MM.1S (cell line): ENCODE results near the gene ETV6.

Experiments used
- DNase-seq: peaks from one replicate; pipeline ENCODE4 v3.0.0-alpha.2; 2015
- H2AFZ ChIP-seq: fragments of 300-600 bp; sonication (generic); 2 replicates; pipeline ENCODE4 v1.6.0; 2016; ENCODE audit warnings: antibody characterized with exemption, low read length
- H3F3A ChIP-seq: fragments of 300-600 bp; sonication (generic); 2 replicates; pipeline ENCODE4 v1.6.1; 2016; ENCODE audit warnings: mild to moderate bottlenecking, antibody characterized with exemption, low read length, moderate library complexity, mixed read lengths; ENCODE audit not compliant: insufficient read depth
- H3K27ac ChIP-seq: fragments of 300-600 bp; sonication (generic); 2 replicates; pipeline ENCODE4 v1.5.1; 2016; ENCODE audit warnings: mild to moderate bottlenecking, low read length
- H3K27me3 ChIP-seq: fragments of 300-600 bp; sonication (generic); replicated peaks from 2 replicates; pipeline ENCODE4 v1.6.0; 2016; ENCODE audit warnings: low read length; ENCODE audit not compliant: insufficient read depth
- H3K36me3 ChIP-seq: fragments of 300-600 bp; sonication (generic); replicated peaks from 2 replicates; pipeline ENCODE4 v1.6.1; 2016; ENCODE audit warnings: mild to moderate bottlenecking, low read length, mixed read lengths; ENCODE audit not compliant: insufficient read depth
- H3K4me1 ChIP-seq: fragments of 300-600 bp; sonication (generic); 2 replicates; pipeline ENCODE4 v1.6.1; 2016; ENCODE audit warnings: low read length, mixed read lengths
- H3K4me2 ChIP-seq: fragments of 300-600 bp; sonication (generic); 2 replicates; pipeline ENCODE4 v1.6.0; 2016; ENCODE audit warnings: low read depth, low read length
- H3K4me3 ChIP-seq: fragments of 300-600 bp; sonication (generic); 2 replicates; pipeline ENCODE4 v1.5.1; 2016; ENCODE audit warnings: low read length, mixed read lengths
- H3K79me2 ChIP-seq: fragments of 300-600 bp; sonication (generic); 2 replicates; pipeline ENCODE4 v1.6.1; 2016; ENCODE audit warnings: mixed run types, low read length, mixed read lengths
- H3K9ac ChIP-seq: fragments of 300-600 bp; sonication (generic); 2 replicates; pipeline ENCODE4 v1.6.1; 2016; ENCODE audit warnings: low read length, mixed read lengths
- H3K9me2 ChIP-seq: fragments of 300-600 bp; sonication (generic); replicated peaks from 2 replicates; pipeline ENCODE4 v1.6.1; 2016; ENCODE audit warnings: mild to moderate bottlenecking, low read length, mixed read lengths; ENCODE audit not compliant: insufficient read depth
- H3K9me3 ChIP-seq: fragments of 300-600 bp; sonication (generic); replicated peaks from 2 replicates; pipeline ENCODE4 v1.6.1; 2016; ENCODE audit warnings: mild to moderate bottlenecking, low read length, mixed read lengths; ENCODE audit not compliant: insufficient read depth
- H4K20me1 ChIP-seq: fragments of 300-600 bp; sonication (generic); 2 replicates; pipeline ENCODE4 v1.6.1; 2016; ENCODE audit warnings: mild to moderate bottlenecking, low read length, moderate library complexity, mixed read lengths; ENCODE audit not compliant: insufficient read depth
- CTCF ChIP-seq: fragments of 300-600 bp; sonication (generic); IDR thresholded peaks from 2 replicates; pipeline ENCODE4 v1.5.1; 2016; ENCODE audit warnings: antibody characterized with exemption, low read length, mixed read lengths
- EZH2 ChIP-seq: fragments of 300-600 bp; sonication (generic); optimal IDR thresholded peaks from 2 replicates; pipeline ENCODE3; 2017; ENCODE audit warnings: low read depth, mild to moderate bottlenecking, antibody characterized with exemption, low read length, mixed read lengths
- EZH2phosphoT487 ChIP-seq: fragments of 300-600 bp; sonication (generic); IDR thresholded peaks from 2 replicates; pipeline ENCODE4 v1.6.1; 2018; ENCODE audit warnings: antibody characterized with exemption, low read length

Gene ETV6

GRCh38 chr12:11756523-11756922, 107.0 kb downstream of the ETV6 start:
- Histone ChIP-seq H3F3A (peaks cover 29% of the 10 kb centered on the region), H4K20me1 (no peaks in the 10 kb centered on the region), H3K9me2 (no peaks in the 10 kb centered on the region), H3K9me3 (no peaks in the 10 kb centered on the region), H3K79me2 (peaks cover 16% of the 10 kb centered on the region), H2AFZ (no peak overlapping the region), H3K4me3 (no peak overlapping the region), H3K4me1 (peaks cover 70% of the 10 kb centered on the region), H3K9ac (no peak overlapping the region), H3K4me2 (no peak overlapping the region), H3K27me3 (no peaks in the 10 kb centered on the region), H3K36me3 (no peaks in the 10 kb centered on the region), H3K27ac (no peak overlapping the region)
- TF ChIP-seq EZH2phosphoT487 (no peak), EZH2 (no peak), CTCF (no peak)
- no peak for DNase-seq

- peak overlapping the region; percentile 80; the same call in 1 of the 2 replicates for H3K27ac ChIP-seq
- peaks cover 70% of the 10 kb centered on the region for H3K4me1 ChIP-seq
- peak overlapping the region; percentile 34; the same call in 1 of the 2 replicates for H3K4me2 ChIP-seq
- H3K36me3 ChIP-seq: no peaks in the 10 kb centered on the region
- H3F3A ChIP-seq: peaks cover 25% of the 10 kb centered on the region
- no peaks in the 10 kb centered on the region for H3K9me3 ChIP-seq
- no peaks in the 10 kb centered on the region for H3K9me2 ChIP-seq
- DNase-seq: no peak
- TF ChIP-seq EZH2phosphoT487 (no peak), CTCF (no peak), EZH2 (no peak)
- H3K27me3 ChIP-seq: no peaks in the 10 kb centered on the region
- H2AFZ ChIP-seq: no peak overlapping the region
- no peaks in the 10 kb centered on the region for H4K20me1 ChIP-seq
- no peak overlapping the region for H3K9ac ChIP-seq
- peaks cover 10% of the 10 kb centered on the region for H3K79me2 ChIP-seq
- no peak overlapping the region for H3K4me3 ChIP-seq
Measured at GRCh38 chr12:11757095-11757494, 107.6 kb downstream of the ETV6 start.

GRCh38 chr12:11757531-11757930, 108.1 kb downstream of the ETV6 start:
- Histone ChIP-seq H3K4me3 (no peak overlapping the region), H2AFZ (no peak overlapping the region), H4K20me1 (no peaks in the 10 kb centered on the region), H3K4me2 (peak overlapping the region; percentile 34), H3K27ac (peak overlapping the region; percentile 80; the same call in 1 of the 2 replicates), H3K9me2 (no peaks in the 10 kb centered on the region), H3F3A (peaks cover 21% of the 10 kb centered on the region), H3K9me3 (no peaks in the 10 kb centered on the region), H3K79me2 (peaks cover 7% of the 10 kb centered on the region), H3K9ac (no peak overlapping the region; the same call in 1 of the 2 replicates), H3K36me3 (no peaks in the 10 kb centered on the region), H3K4me1 (peaks cover 70% of the 10 kb centered on the region), H3K27me3 (no peaks in the 10 kb centered on the region)
- TF ChIP-seq CTCF (no peak), EZH2phosphoT487 (no peak), EZH2 (no peak)
- peak; percentile 58 for DNase-seq
